Activated CD8-positive, alpha-beta memory T cell treated with anti-CD3 and anti-CD28 coated beads, Interleukin-2, amount 50 U/mL, for 4 hours (primary cell): ENCODE results near the gene NEDD4L.
"Not testable (repeated sequence)": the region's sequence is repeated elsewhere in the genome, so short reads cannot be mapped to it uniquely, and the experiment has no call there.

Experiments
- DNase-seq: peaks from one replicate; pipeline ENCODE4 v3.0.0-alpha.2; 2020

NEDD4L gene

DNA sequence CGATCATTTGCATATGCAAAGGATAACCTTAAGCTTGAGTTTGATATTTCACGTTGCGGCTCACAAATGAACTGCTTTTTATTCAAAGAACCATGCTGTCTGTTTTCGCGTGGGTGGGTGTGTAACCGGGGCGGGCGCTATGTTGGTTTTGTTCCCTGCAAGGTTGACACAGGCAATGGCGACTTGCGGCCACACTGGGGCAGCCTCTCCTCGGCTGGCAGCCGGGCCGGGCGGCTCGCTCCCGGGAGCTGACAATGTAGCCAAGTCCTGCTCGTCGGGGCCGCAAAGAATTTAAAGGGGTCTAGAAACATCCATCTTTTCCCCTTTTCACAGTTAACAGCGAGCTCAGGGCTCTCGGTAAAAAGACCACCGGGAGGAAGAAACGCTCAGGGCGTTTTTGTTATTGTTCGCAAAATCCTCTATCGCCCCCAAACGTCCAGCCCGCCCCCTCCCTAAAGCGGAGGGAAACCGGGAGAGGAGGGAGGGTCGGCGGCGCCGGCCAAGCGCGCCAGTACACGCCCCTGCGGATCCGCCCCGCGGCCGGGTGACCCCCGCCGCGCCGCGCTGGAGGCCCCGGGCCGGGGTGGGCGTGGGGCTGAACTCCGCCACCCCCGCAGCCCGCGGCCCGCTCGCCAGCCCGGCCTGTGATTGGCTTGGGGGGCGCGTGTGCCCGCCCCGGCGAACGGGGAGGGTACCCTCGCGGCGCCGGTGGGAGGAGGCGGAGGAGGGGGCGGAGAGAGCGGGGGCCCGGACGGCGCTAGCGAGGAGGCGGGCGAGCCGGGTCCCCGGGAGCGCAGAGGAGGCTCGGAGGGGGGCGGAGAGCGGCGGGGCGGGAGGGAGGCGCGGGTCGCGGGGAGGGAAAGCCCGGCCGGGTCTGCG is at the start of gene NEDD4L:
Gene NEDD4L (plus strand): TSS at position 736 of the 879 bp plus-strand sequence. CDS start 435 bp downstream, outside the sequence.
- peak; percentile 83 for DNase-seq

DNA sequence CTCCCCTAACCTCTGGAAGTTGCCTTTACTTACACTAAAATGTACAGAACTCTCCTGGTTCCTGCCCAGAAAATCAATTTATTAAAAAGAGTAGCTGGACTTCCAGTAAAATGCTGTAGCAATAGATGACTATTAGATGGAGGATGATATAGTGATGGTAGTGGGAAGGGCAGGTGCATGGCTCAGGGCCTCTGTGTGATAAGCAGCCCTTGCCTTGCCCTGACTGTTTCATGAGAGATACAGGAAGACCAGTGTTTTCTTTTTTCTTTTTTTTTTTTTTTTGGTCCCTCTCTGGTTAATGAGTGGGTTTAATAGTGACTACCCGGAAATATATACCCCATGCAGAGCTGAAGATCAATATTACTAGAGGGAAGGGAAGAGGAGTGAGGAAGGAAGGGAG is 48.7 kb upstream of the NEDD4L start:
- DNase-seq, result no peak

DNA sequence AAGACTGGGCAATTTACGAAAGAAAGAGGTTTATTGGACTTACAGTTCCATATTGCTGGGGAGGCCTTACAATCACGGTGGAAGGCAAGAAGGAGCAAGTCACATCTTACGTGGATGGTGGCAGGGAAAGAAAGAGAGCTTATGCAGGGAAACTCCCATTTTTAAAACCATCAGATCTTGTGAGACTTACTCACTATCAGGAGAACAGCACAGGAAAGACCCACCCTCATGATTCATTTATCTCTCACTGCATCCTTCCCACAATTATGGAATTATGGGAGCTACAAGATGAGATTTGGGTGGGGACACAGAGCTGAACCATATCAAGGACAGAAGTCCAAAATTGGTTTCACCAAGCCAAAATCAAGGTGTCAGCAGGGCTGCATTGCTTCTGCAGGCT is 47.1 kb upstream of the NEDD4L start:
- DNase-seq, result not testable (repeated sequence)

- no peak for DNase-seq
Measured at GRCh38 chr18:57997820-57998219, 46.2 kb upstream of the NEDD4L start.

- no peak for DNase-seq
Measured at GRCh38 chr18:57998461-57998860, 45.6 kb upstream of the NEDD4L start.

- no peak for DNase-seq
Measured at GRCh38 chr18:58004317-58004716, 39.7 kb upstream of the NEDD4L start.

GRCh38 chr18:58005011-58005410 is 39.0 kb upstream of the NEDD4L start:
- no peak for DNase-seq

GRCh38 chr18:58005885-58006523 is 38.0 kb upstream of the NEDD4L start:
- no peak for DNase-seq

GRCh38 chr18:58009166-58009565 is 34.9 kb upstream of the NEDD4L start:
- no peak for DNase-seq

DNA sequence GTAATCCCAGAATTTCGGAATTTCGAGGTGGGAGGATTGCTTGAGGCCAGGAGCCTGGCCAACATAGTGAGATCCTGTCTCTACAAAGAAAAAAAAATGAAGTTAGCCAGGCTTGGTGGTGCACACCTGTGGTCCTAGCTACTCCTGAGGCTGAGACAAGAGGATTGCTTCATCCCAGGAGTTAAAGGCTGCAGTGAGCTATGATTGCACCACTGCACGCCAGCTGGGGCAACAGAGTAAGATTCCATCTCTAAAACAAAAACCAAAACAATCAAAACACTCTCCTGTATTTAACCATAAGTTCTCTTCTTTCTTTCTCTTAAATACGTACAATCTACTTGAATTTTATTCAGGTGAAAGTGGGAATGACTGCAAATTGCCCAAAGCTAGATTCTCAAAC is 33.8 kb upstream of the NEDD4L start:
- no peak for DNase-seq

- DNase-seq, result no peak
Measured at GRCh38 chr18:58012356-58012755, 31.7 kb upstream of the NEDD4L start.

DNA sequence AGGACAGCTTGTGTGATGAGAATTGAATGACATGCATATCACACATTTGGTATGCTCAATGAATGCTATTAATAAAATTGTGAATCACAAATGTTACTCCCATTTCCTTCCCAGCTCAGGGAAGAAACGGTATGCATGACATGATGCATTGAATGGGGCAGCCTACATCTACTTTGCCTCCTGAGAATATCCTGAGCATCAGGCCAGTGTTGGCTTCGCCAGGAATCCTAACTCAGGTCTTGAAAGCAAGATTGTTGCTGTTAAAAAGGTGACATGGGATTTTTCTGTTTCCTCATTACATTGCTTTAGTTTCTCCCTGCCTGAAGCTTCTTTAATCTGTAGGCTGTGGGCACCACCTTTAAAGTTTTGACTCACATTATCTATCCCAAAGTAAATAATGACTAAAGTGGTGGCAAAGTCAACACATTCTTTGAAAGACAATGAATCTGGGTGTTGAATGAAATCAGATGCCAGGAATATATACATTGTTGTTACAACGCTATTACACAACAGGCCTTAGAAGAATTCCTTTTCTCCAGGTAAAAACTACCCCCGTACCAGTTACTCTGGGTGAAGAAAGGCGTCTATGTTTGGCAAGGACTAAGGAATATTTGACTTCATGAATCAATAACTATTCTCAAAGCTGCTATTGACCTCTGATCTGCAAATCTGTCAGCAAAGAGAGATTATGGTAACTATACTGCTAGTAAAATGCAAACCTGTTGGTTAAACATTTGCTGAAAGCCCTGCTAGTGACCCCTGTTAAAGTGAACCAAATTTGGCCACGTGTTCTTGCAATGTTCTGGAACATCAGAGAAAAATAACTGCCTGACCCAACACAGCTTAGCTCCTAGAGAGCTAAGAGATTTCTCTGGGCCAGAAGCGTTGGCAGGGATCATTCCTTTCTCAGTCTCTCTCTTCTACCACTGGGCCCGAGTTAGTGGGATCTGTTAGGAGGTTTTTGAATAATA is 30.5 kb upstream of the NEDD4L start:
- DNase-seq, result no peak

DNA sequence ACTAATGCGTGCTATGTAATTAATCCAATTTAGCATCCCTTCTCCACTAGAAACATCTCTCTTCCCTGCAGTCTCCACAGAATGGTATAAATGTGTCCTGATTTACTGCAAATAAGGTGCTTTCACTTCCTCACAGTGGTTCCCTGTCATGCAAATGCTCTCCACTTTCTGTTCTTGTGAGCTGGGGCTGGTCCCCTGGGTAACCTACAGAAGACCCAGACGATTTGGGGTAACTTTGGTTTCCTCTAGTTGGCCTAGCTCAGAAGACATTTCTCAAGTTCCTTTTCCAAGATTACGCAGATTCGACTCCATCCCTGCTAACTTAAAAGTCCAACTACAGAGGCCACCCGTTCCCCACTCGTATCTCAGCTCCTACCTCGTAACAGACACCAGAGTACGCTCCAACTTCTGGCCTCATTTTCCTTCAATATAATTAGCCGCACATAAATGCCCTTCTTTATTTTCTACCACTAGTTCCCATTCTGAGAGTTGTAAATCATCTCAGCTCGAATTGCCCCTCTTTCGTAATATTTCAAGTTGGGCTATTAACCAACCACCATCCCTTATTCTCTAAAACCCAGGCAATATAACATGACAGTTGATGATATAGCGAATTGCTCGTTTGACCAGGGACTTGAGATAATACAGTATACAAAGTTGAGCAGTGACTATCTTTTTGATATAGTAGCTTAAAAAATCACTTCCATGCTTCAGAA is 28.8 kb upstream of the NEDD4L start:
- DNase-seq, result no peak

- DNase-seq, result no peak
Measured at GRCh38 chr18:58017267-58017666, 26.8 kb upstream of the NEDD4L start.

DNA sequence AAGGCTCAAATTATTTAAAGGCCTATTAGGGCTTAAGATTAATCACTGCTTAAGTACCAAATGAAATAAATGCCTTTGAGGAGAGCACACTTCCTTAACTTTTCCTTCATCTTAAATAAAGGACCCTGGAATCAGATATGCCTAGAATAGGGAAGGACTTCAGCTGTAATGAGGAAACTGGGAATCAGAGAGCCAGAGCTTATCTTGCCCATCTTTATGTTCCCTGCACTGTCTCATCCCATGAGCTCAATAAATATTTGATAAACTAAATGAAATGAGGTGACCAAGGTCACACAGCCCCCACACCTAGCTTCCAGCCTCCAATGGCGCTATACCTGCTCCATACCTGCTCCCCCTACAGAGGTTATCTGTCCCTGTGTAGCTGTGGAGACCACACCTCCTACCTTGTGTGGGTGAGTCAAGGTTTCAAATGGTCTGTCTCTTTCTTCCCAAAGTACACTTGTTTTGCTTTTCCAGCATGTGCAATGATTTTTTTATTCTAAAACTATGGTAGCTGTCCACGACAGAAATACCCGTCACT is 23.4 kb upstream of the NEDD4L start:
- DNase-seq, result no peak

- no peak for DNase-seq
Measured at GRCh38 chr18:58021504-58021903, 22.5 kb upstream of the NEDD4L start.

GRCh38 chr18:58023108-58023507 is 20.9 kb upstream of the NEDD4L start:
- no peak for DNase-seq

DNA sequence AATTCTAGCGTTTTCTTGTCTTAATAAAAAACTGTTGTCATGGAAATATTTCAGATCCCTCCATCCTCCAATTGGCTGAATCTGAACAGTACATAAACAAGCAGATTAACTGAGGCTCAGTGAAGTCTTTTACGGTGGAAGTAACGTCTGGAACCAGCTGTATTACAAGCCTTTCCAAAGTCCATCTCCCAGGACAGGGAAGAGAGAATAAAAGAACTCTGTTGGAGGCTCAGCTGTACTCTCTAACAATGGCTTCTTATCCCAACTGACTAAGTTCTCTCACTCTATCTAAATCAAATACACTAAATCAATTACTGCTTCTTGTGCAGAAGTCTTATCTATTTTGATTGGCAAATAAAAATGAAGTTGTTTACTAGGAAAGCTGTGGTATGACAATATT is 19.9 kb upstream of the NEDD4L start:
- DNase-seq, result no peak

DNA sequence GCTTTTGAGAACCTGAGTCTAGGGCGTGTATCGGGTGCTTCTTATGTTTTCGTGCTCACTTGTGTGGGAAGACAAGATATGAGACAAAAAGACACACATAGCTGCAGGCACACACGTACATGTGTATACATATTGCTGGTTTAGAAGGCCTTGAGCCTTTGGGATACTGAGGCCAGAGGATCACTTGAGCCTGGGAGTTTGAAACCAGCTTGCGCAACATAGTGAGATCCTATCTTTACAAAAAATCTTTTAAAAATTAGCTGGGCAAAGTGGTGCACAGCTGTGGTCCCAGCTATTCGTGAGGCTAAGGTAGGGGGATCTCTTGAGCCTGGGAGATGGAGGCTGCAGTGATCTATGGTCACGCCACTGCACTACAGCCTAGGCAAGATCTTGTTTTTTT is 18.8 kb upstream of the NEDD4L start:
- DNase-seq, result no peak

GRCh38 chr18:58025733-58026132 is 18.3 kb upstream of the NEDD4L start:
- no peak for DNase-seq

- DNase-seq, result no peak
Measured at GRCh38 chr18:58026395-58026794, 17.6 kb upstream of the NEDD4L start.

- no peak for DNase-seq
Measured at GRCh38 chr18:58026857-58027256, 17.2 kb upstream of the NEDD4L start.
